Coronary artery (tissue), 2 donors: Measurements from ENCODE around the gene CDIPT.

Experiments
- DNase-seq: peaks from one replicate; pipeline ENCODE4 v3.0.0-alpha.2; 2017; ENCODE audit warnings: low spot score
- H3K27ac ChIP-seq, 2 donors: fragments of 200-600 bp; sonication (generic); one replicate each; pipeline ENCODE4 v1.5.1; 2016 to 2019
- H3K4me3 ChIP-seq: fragments of 200-600 bp; sonication (generic); 2 replicates; pipeline ENCODE4 v1.5.1; 2016; ENCODE audit warnings: mild to moderate bottlenecking, moderate library complexity
- CTCF ChIP-seq: fragments of 200-600 bp; sonication (generic); IDR thresholded peaks from one replicate; pipeline ENCODE4 v1.5.1; 2019; ENCODE audit warnings: antibody characterized with exemption

CDIPT gene

GRCh38 chr16:29809850-29810698 lies 53.0 kb downstream of the CDIPT start:
- peak overlapping the region; percentile 80 for H3K4me3 ChIP-seq
- H3K27ac ChIP-seq: peak overlapping the region; percentile 95 to 98
- TF ChIP-seq CTCF: no peak
- peak; percentile 75 for DNase-seq

- TF ChIP-seq CTCF: no peak
- DNase-seq: peak; percentile 74
- H3K27ac ChIP-seq: peak overlapping the region; percentile 95 to 98
- H3K4me3 ChIP-seq: peak overlapping the region; percentile 80
Measured at GRCh38 chr16:29809031-29809747, 53.8 kb downstream of the CDIPT start.
